ENCODE results near the gene GAPDHS.

GRCh38 chr19:35577918-35578317 is 44.7 kb downstream of the GAPDHS start:
- TF ChIP-seq EZH2phosphoT487 (IDR thresholded peaks at IDR 0.05) (no peak), CTCF (IDR thresholded peaks at IDR 0.05) (no peak), EZH2 (IDR thresholded peaks at IDR 0.05) (no peak)
